ENCODE data around the gene HTR6.

HTR6 gene

GRCh38 chr1:19639999-19640362, 24.7 kb upstream of the HTR6 start:
- DNase-seq: no peak

GRCh38 chr1:19640363-19641316, 24.0 kb upstream of the HTR6 start:
- peak in 1 of 2 experiments; percentile 40 for DNase-seq

- DNase-seq: no peak
Measured at GRCh38 chr1:19643121-19643520, 21.6 kb upstream of the HTR6 start.

- DNase-seq: peak in 1 of 2 experiments; percentile 59
Measured at GRCh38 chr1:19643602-19644394, 20.9 kb upstream of the HTR6 start, which contains the start of gene NBL1. NBL1 (plus strand) TSS chr1:19644311; CDS start chr1:19655031, 10,720 bp downstream.

GRCh38 chr1:19644395-19644680, 20.3 kb upstream of the HTR6 start:
- no peak for DNase-seq

GRCh38 chr1:19644681-19645410, 19.8 kb upstream of the HTR6 start:
- no peak for DNase-seq

- DNase-seq: no peak
Measured at GRCh38 chr1:19645411-19646251, 19.0 kb upstream of the HTR6 start.

- DNase-seq: no peak
Measured at GRCh38 chr1:19646377-19647319, 18.0 kb upstream of the HTR6 start.

GRCh38 chr1:19647643-19648042, 17.0 kb upstream of the HTR6 start:
- no peak for DNase-seq

GRCh38 chr1:19648239-19648638, 16.4 kb upstream of the HTR6 start:
- DNase-seq: no peak

- peak in 1 of 2 experiments; percentile 36 for DNase-seq
Measured at GRCh38 chr1:19648689-19649088, 16.0 kb upstream of the HTR6 start.

GRCh38 chr1:19650416-19651140, 14.1 kb upstream of the HTR6 start:
- DNase-seq: no peak

- DNase-seq: peak in 1 of 2 experiments; percentile 64
Measured at GRCh38 chr1:19651141-19651737, 13.4 kb upstream of the HTR6 start.

GRCh38 chr1:19654386-19654785, 10.3 kb upstream of the HTR6 start:
- no peak for DNase-seq

- DNase-seq: no peak
Measured at GRCh38 chr1:19654886-19655717, 9.6 kb upstream of the HTR6 start.

GRCh38 chr1:19655718-19656080, 9.0 kb upstream of the HTR6 start:
- no peak for DNase-seq

GRCh38 chr1:19656134-19656779, 8.4 kb upstream of the HTR6 start:
- DNase-seq: no peak

- peak in 1 of 2 experiments; percentile 27 for DNase-seq
Measured at GRCh38 chr1:19656780-19657466, 7.8 kb upstream of the HTR6 start.

All from NCI-H446 (cell line).